Activated naive CD4-positive, alpha-beta T cell treated with anti-CD3 and anti-CD28 coated beads for 36 hours (primary cell): ENCODE measurements around the gene KCNMA1. TPM values are rescaled to one million over a fixed set of nuclear protein-coding genes. Genes with fewer than 3 reads are reported as not detected.

Experiments used
- CTCF ChIA-PET: fragments of 350-600 bp; sonication (Branson Sonifier 250); formaldehyde crosslinking; loops from one replicate; lab custom pipeline; 2021; ENCODE audit warnings: antibody characterized with exemption; lab: Charles Lee
- DNase-seq: peaks from one replicate; pipeline ENCODE4 v3.0.0-alpha.2; 2020
- H3K27ac Mint-ChIP-seq: one replicate; pipeline ENCODE4 v1.8.0; 2021; ENCODE audit warnings: mild to moderate bottlenecking, mixed read lengths
- H3K27me3 Mint-ChIP-seq: one replicate; pipeline ENCODE4 v1.8.0; 2021; ENCODE audit warnings: low read depth, mixed read lengths
- H3K36me3 Mint-ChIP-seq: one replicate; pipeline ENCODE4 v1.8.0; 2021; ENCODE audit warnings: low read depth, mixed read lengths
- H3K4me1 Mint-ChIP-seq: one replicate; pipeline ENCODE4 v1.8.0; 2021; ENCODE audit warnings: low read depth, mixed read lengths
- H3K4me3 Mint-ChIP-seq: one replicate; pipeline ENCODE4 v1.8.0; 2021; ENCODE audit warnings: mild to moderate bottlenecking, moderate library complexity, mixed read lengths
- H3K9me3 Mint-ChIP-seq: one replicate; pipeline ENCODE4 v1.8.0; 2021; ENCODE audit warnings: mixed read lengths
- intact Hi-C: fragments of 100-400 bp; cut with micrococcal nuclease; formaldehyde crosslinking; loops from one replicate; pipeline ENCODE4 v1.15.1; 2023
- total RNA-seq, 2 experiments: library from RNA; stranded (reverse); gene quantifications; one replicate each; pipeline ENCODE4 v1.2.3, GENCODE V29; 2021

Gene KCNMA1
- total RNA-seq, 2 experiments from 2014 or later = not detected

- CTCF ChIA-PET = interaction anchor here (0.8 kb wide), 1 partner anchor 102 kb away, joined by 3 read pairs; no protein-coding TSS in a partner anchor
- no peaks in the 10 kb centered on the region for H3K4me1 Mint-ChIP-seq
These were observed 756.0 kb downstream of the KCNMA1 start for GRCh38 chr10:76881477-76882220.

GRCh38 chr10:76880931-76881330 lies 756.7 kb downstream of the KCNMA1 start:
- H3K4me1 Mint-ChIP-seq = no peaks in the 10 kb centered on the region
- H3K4me3 Mint-ChIP-seq = no peak overlapping the region
- H3K27ac Mint-ChIP-seq = no peak overlapping the region
- H3K9me3 Mint-ChIP-seq = no peaks in the 10 kb centered on the region
- no peaks in the 10 kb centered on the region for H3K36me3 Mint-ChIP-seq
- H3K27me3 Mint-ChIP-seq = peaks cover 6% of the 10 kb centered on the region
- CTCF ChIA-PET = no interaction called here
- intact Hi-C loops = no loop called here
- no peak for DNase-seq

More at GRCh38 chr10:76881477-76882220, 756.0 kb downstream of the KCNMA1 start:
- H3K36me3 Mint-ChIP-seq = no peaks in the 10 kb centered on the region
- no peak overlapping the region for H3K27ac Mint-ChIP-seq
- H3K4me3 Mint-ChIP-seq = no peak overlapping the region
- no peak for DNase-seq
- H3K27me3 Mint-ChIP-seq = peaks cover 6% of the 10 kb centered on the region
- intact Hi-C loops = no loop called here
- H3K9me3 Mint-ChIP-seq = no peaks in the 10 kb centered on the region

- CTCF ChIA-PET = no interaction called here
- H3K27ac Mint-ChIP-seq = no peak overlapping the region
- H3K36me3 Mint-ChIP-seq = no peaks in the 10 kb centered on the region
- no peak for DNase-seq
- intact Hi-C loops = no loop called here
- H3K9me3 Mint-ChIP-seq = no peaks in the 10 kb centered on the region
- no peak overlapping the region for H3K4me3 Mint-ChIP-seq
- H3K27me3 Mint-ChIP-seq = peaks cover 4% of the 10 kb centered on the region
- H3K4me1 Mint-ChIP-seq = no peaks in the 10 kb centered on the region
These were observed 758.3 kb downstream of the KCNMA1 start for GRCh38 chr10:76879116-76879913.

GRCh38 chr10:76878514-76878913 lies 759.1 kb downstream of the KCNMA1 start:
- Mint-ChIP-seq H3K36me3 (no peaks in the 10 kb centered on the region), H3K27ac (no peak overlapping the region)

GRCh38 chr10:76874896-76875295 lies 762.7 kb downstream of the KCNMA1 start:
- no peaks in the 10 kb centered on the region for H3K4me1 Mint-ChIP-seq
- H3K27me3 Mint-ChIP-seq = peaks cover 7% of the 10 kb centered on the region
- H3K9me3 Mint-ChIP-seq = no peaks in the 10 kb centered on the region
- CTCF ChIA-PET = no interaction called here
- no peak overlapping the region for H3K27ac Mint-ChIP-seq
- no peak overlapping the region for H3K4me3 Mint-ChIP-seq
- no peak for DNase-seq
- intact Hi-C loops = no loop called here
- no peaks in the 10 kb centered on the region for H3K36me3 Mint-ChIP-seq

More at GRCh38 chr10:76878514-76878913, 759.1 kb downstream of the KCNMA1 start:
- no peak overlapping the region for H3K4me3 Mint-ChIP-seq
- no peaks in the 10 kb centered on the region for H3K9me3 Mint-ChIP-seq
- intact Hi-C loops = no loop called here
- no peaks in the 10 kb centered on the region for H3K4me1 Mint-ChIP-seq
- peaks cover 4% of the 10 kb centered on the region for H3K27me3 Mint-ChIP-seq
- CTCF ChIA-PET = no interaction called here
- no peak for DNase-seq

GRCh38 chr10:76874176-76874575 lies 763.4 kb downstream of the KCNMA1 start:
- DNase-seq = no peak
- Mint-ChIP-seq H3K27me3 (peaks cover 8% of the 10 kb centered on the region), H3K9me3 (no peaks in the 10 kb centered on the region), H3K4me3 (no peak overlapping the region), H3K36me3 (no peaks in the 10 kb centered on the region), H3K4me1 (no peaks in the 10 kb centered on the region), H3K27ac (no peak overlapping the region)
- CTCF ChIA-PET = no interaction called here
- intact Hi-C loops = no loop called here

- no peak overlapping the region for H3K4me3 Mint-ChIP-seq
- no peak overlapping the region for H3K27ac Mint-ChIP-seq
- intact Hi-C loops = no loop called here
- peaks cover 8% of the 10 kb centered on the region for H3K27me3 Mint-ChIP-seq
- DNase-seq = no peak
- no peaks in the 10 kb centered on the region for H3K36me3 Mint-ChIP-seq
- H3K9me3 Mint-ChIP-seq = no peaks in the 10 kb centered on the region
- no peaks in the 10 kb centered on the region for H3K4me1 Mint-ChIP-seq
- CTCF ChIA-PET = no interaction called here
These were observed 765.8 kb downstream of the KCNMA1 start for GRCh38 chr10:76871697-76872295.

- CTCF ChIA-PET = no interaction called here
- Mint-ChIP-seq H3K36me3 (no peaks in the 10 kb centered on the region), H3K27me3 (peaks cover 8% of the 10 kb centered on the region), H3K9me3 (no peaks in the 10 kb centered on the region), H3K27ac (no peak overlapping the region), H3K4me3 (no peak overlapping the region), H3K4me1 (no peaks in the 10 kb centered on the region)
- DNase-seq = no peak
- intact Hi-C loops = no loop called here
These were observed 767.7 kb downstream of the KCNMA1 start for GRCh38 chr10:76869931-76870330.

GRCh38 chr10:76868098-76868977 lies 769.3 kb downstream of the KCNMA1 start:
- intact Hi-C loops = no loop called here
- H3K36me3 Mint-ChIP-seq = no peaks in the 10 kb centered on the region
- CTCF ChIA-PET = no interaction called here
- DNase-seq = no peak
- H3K9me3 Mint-ChIP-seq = no peaks in the 10 kb centered on the region
- no peaks in the 10 kb centered on the region for H3K4me1 Mint-ChIP-seq
- peaks cover 5% of the 10 kb centered on the region for H3K27me3 Mint-ChIP-seq
- no peak overlapping the region for H3K4me3 Mint-ChIP-seq
- H3K27ac Mint-ChIP-seq = no peak overlapping the region

GRCh38 chr10:76866841-76867586 lies 770.6 kb downstream of the KCNMA1 start:
- Mint-ChIP-seq H3K36me3 (no peaks in the 10 kb centered on the region), H3K27me3 (peaks cover 2% of the 10 kb centered on the region), H3K9me3 (no peaks in the 10 kb centered on the region), H3K4me3 (no peak overlapping the region), H3K4me1 (no peaks in the 10 kb centered on the region), H3K27ac (no peak overlapping the region)
- intact Hi-C loops = no loop called here
- DNase-seq = no peak
- CTCF ChIA-PET = no interaction called here

- intact Hi-C loops = no loop called here
- no peak for DNase-seq
- Mint-ChIP-seq H3K27me3 (peaks cover 2% of the 10 kb centered on the region), H3K9me3 (no peaks in the 10 kb centered on the region), H3K27ac (no peak overlapping the region), H3K4me3 (no peak overlapping the region), H3K36me3 (no peaks in the 10 kb centered on the region), H3K4me1 (no peaks in the 10 kb centered on the region)
- CTCF ChIA-PET = interaction anchor here (0.6 kb wide), 1 partner anchor 849 kb away, joined by 4 read pairs; no protein-coding TSS in a partner anchor
These were observed 772.7 kb downstream of the KCNMA1 start for GRCh38 chr10:76864922-76865321.
